HepG2 (cell line): ENCODE data around the gene ZNF687. TPM values are rescaled to one million over a fixed set of nuclear protein-coding genes. Genes with fewer than 3 reads are reported as not detected.

Source experiments
- ARID2 ChIP-seq: sonication (generic); formaldehyde crosslinking; IDR thresholded peaks from 2 replicates; pipeline ENCODE4 v1.8.1; 2022; ENCODE audit warnings: mild to moderate bottlenecking, missing genetic modification reagents, borderline replicate concordance
- ATF2 ChIP-seq: sonication (generic); formaldehyde crosslinking; IDR thresholded peaks from 2 replicates; pipeline ENCODE4 v1.4.0; 2020; ENCODE audit warnings: missing genetic modification reagents
- SNAPC2 ChIP-seq: sonication (generic); formaldehyde crosslinking; IDR thresholded peaks from 2 replicates; pipeline ENCODE4 v1.8.1; 2022; ENCODE audit warnings: mild to moderate bottlenecking, missing genetic modification reagents
- SNRNP70 ChIP-seq: fragments of 200-400 bp; formaldehyde crosslinking; IDR thresholded peaks from 2 replicates; pipeline ENCODE4 v1.6.1; 2017; ENCODE audit warnings: mild to moderate bottlenecking, low read depth, low read length, moderate library complexity
- ZFP36 ChIP-seq: fragments of 150-350 bp; IDR thresholded peaks from 2 replicates; pipeline ENCODE4 v1.6.1; 2018; ENCODE audit warnings: borderline replicate concordance, low read length, low read depth; ENCODE audit not compliant: partially characterized antibody
- ZNF253 ChIP-seq: sonication (generic); formaldehyde crosslinking; IDR thresholded peaks from 2 replicates; pipeline ENCODE4 v1.8.0; 2022; ENCODE audit warnings: mild to moderate bottlenecking, missing genetic modification reagents, borderline replicate concordance
- ZNF33A ChIP-seq: sonication (generic); formaldehyde crosslinking; IDR thresholded peaks from 2 replicates; pipeline ENCODE4 v1.5.1; 2020; ENCODE audit warnings: missing genetic modification reagents, mild to moderate bottlenecking, moderate library complexity, borderline replicate concordance
- ZNF343 ChIP-seq: sonication (generic); formaldehyde crosslinking; IDR thresholded peaks from 2 replicates; pipeline ENCODE4 v1.4.0; 2020; ENCODE audit warnings: mild to moderate bottlenecking, missing genetic modification reagents
- ZNF556 ChIP-seq: sonication (generic); formaldehyde crosslinking; IDR thresholded peaks from 2 replicates; pipeline ENCODE4 v1.4.0; 2020; ENCODE audit warnings: mild to moderate bottlenecking, missing genetic modification reagents, borderline replicate concordance
- ZNF713 ChIP-seq: sonication (generic); formaldehyde crosslinking; IDR thresholded peaks from 2 replicates; pipeline ENCODE4 v1.4.0; 2020; ENCODE audit warnings: mild to moderate bottlenecking, missing genetic modification reagents
- ZNF770 ChIP-seq: sonication (generic); formaldehyde crosslinking; IDR thresholded peaks from 2 replicates; pipeline ENCODE4 v1.5.0; 2020; ENCODE audit warnings: mild to moderate bottlenecking, missing genetic modification reagents
- polyA plus RNA-seq, 8 experiments: library from polyadenylated mRNA; depleted of rRNA in 3 of 8; stranded (reverse) in 7 of 8; unstranded in 1 of 8; fragments of >200 nt; fragmentation: Illumina TruSeq in 4 of 8; extraction: Trizol in 4 of 8; gene quantifications; 2 replicates each; pipeline versions ENCODE4 v1.2.1 to v1.2.3, GENCODE V29; 2011 to 2016; ENCODE audit warnings: low read depth in 4 of 8, missing spikeins in 1 of 8, mixed read lengths in 1 of 8; ENCODE audit not compliant: insufficient read depth in 1 of 8
- total RNA-seq, 5 experiments: library from RNA; depleted of rRNA; stranded (reverse); fragments of >200 nt; fragmentation: Illumina TruSeq; extraction: Trizol; gene quantifications; 2 replicates each; pipeline ENCODE4 v1.2.3, GENCODE V29; 2016; ENCODE audit warnings: low read depth in 1 of 5
- TF ChIP-seq, protein P1 (sequence below): sonication (generic); formaldehyde crosslinking; IDR thresholded peaks from 2 replicates; pipeline ENCODE4 v1.4.0; 2020; ENCODE audit warnings: missing genetic modification reagents
- TF ChIP-seq, protein P2 (sequence below): sonication (generic); formaldehyde crosslinking; IDR thresholded peaks from 2 replicates; pipeline ENCODE4 v1.9.0; 2022; ENCODE audit warnings: low read depth, missing genetic modification reagents

ZNF687 gene
- total and polyA plus RNA-seq, 2 of the 13 experiments (the other 11 are each of a cell fraction or from before 2014, with no cell fraction given): 14.1 to 16.5 TPM

DNA sequence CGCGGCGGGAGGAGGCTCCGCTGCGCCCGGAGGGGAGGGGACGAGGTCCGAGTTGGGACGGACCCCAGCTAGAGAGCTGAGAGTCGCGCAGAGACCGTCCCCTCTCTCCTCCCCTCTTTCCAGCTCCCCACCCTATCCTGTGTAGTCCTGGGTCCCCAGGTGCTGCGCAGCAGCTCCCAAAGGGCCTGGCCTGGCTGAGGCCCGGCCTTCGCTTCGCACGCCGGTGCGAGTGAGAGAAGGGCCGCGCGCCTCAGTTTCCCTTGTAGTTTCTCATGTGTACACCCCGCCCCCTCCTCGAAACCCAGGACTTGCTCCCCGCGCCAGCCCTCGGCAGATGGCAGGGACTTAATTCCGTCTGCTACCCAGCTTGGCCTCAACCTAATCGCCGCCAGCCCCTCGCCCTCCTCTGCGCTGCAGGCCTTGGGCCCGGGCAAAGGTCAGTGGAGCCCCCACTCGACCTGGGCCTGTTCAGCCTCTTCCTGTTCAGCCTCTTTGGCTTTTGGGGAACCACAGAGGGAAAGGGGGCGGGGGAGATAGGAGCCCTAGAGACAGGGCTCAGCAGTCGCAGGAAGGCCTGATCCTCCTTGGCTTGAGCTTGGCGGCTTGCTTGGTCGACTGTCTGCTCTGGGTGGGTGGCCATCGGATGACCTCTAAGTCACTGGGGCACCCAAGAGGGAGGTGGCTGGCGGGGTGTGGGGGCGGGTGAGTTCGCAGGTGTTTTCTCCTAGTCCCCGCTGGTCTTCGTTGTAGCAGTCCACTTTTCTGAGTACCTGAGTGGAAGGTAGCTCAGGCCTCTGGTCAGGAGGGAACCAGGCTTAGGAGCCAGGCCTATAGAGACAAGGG, 1.0 kb downstream of the ZNF687 start (continued):
- TF ChIP-seq, protein P1, sequence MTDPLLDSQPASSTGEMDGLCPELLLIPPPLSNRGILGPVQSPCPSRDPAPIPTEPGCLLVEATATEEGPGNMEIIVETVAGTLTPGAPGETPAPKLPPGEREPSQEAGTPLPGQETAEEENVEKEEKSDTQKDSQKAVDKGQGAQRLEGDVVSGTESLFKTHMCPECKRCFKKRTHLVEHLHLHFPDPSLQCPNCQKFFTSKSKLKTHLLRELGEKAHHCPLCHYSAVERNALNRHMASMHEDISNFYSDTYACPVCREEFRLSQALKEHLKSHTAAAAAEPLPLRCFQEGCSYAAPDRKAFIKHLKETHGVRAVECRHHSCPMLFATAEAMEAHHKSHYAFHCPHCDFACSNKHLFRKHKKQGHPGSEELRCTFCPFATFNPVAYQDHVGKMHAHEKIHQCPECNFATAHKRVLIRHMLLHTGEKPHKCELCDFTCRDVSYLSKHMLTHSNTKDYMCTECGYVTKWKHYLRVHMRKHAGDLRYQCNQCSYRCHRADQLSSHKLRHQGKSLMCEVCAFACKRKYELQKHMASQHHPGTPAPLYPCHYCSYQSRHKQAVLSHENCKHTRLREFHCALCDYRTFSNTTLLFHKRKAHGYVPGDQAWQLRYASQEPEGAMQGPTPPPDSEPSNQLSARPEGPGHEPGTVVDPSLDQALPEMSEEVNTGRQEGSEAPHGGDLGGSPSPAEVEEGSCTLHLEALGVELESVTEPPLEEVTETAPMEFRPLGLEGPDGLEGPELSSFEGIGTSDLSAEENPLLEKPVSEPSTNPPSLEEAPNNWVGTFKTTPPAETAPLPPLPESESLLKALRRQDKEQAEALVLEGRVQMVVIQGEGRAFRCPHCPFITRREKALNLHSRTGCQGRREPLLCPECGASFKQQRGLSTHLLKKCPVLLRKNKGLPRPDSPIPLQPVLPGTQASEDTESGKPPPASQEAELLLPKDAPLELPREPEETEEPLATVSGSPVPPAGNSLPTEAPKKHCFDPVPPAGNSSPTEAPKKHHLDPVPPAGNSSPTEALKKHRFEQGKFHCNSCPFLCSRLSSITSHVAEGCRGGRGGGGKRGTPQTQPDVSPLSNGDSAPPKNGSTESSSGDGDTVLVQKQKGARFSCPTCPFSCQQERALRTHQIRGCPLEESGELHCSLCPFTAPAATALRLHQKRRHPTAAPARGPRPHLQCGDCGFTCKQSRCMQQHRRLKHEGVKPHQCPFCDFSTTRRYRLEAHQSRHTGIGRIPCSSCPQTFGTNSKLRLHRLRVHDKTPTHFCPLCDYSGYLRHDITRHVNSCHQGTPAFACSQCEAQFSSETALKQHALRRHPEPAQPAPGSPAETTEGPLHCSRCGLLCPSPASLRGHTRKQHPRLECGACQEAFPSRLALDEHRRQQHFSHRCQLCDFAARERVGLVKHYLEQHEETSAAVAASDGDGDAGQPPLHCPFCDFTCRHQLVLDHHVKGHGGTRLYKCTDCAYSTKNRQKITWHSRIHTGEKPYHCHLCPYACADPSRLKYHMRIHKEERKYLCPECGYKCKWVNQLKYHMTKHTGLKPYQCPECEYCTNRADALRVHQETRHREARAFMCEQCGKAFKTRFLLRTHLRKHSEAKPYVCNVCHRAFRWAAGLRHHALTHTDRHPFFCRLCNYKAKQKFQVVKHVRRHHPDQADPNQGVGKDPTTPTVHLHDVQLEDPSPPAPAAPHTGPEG (CRISPR knock-in tag): no peak
- TF ChIP-seq SNAPC2 (CRISPR knock-in tag): no peak
- no peak for TF ChIP-seq ATF2
- no peak for TF ChIP-seq SNRNP70
- TF ChIP-seq ZNF713: no peak
- no peak for TF ChIP-seq ZFP36
- TF ChIP-seq ZNF33A: no peak
- no peak for TF ChIP-seq ZNF556 (CRISPR knock-in tag)
- 0 out of 2 replicates have a peak, but pooled peaks have one; percentile 2 for TF ChIP-seq ZNF770 (CRISPR knock-in tag)
- peak; percentile 54; the same call in 1 of the 2 replicates for TF ChIP-seq ARID2 (CRISPR knock-in tag)
- TF ChIP-seq ZNF253 (CRISPR knock-in tag): no peak
- TF ChIP-seq ZNF343 (CRISPR knock-in tag): peak; percentile 75; the same call in 1 of the 2 replicates
- TF ChIP-seq, protein P2, sequence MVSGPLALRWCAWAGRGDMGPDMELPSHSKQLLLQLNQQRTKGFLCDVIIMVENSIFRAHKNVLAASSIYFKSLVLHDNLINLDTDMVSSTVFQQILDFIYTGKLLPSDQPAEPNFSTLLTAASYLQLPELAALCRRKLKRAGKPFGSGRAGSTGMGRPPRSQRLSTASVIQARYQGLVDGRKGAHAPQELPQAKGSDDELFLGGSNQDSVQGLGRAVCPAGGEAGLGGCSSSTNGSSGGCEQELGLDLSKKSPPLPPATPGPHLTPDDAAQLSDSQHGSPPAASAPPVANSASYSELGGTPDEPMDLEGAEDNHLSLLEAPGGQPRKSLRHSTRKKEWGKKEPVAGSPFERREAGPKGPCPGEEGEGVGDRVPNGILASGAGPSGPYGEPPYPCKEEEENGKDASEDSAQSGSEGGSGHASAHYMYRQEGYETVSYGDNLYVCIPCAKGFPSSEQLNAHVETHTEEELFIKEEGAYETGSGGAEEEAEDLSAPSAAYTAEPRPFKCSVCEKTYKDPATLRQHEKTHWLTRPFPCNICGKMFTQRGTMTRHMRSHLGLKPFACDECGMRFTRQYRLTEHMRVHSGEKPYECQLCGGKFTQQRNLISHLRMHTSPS (CRISPR knock-in tag): no peak
